Neural progenitor cell (in vitro differentiated cells): ENCODE measurements around the gene WDR55. TPM values are rescaled to one million over a fixed set of nuclear protein-coding genes. Genes with fewer than 3 reads are reported as not detected.
A peak's percentile ranks its signal among the peaks of the same experiment; 100 is the strongest.
"Not testable (repeated sequence)": the region's sequence is repeated elsewhere in the genome, so short reads cannot be mapped to it uniquely, and the experiment has no call there.

ENCODE experiments used
- DNase-seq: peaks from one replicate; pipeline ENCODE4 v3.0.0-alpha.2; 2016; ENCODE audit warnings: low spot score
- H2AFZ ChIP-seq: fragments of 200-600 bp; sonication (generic); replicated peaks from 2 replicates; pipeline ENCODE4 v1.6.1; 2016; ENCODE audit warnings: antibody characterized with exemption
- H3F3A ChIP-seq: fragments of 200-600 bp; sonication (generic); 2 replicates; pipeline ENCODE4 v1.6.1; 2016; ENCODE audit warnings: antibody characterized with exemption, low read depth
- H3K27ac ChIP-seq: fragments of 200-600 bp; sonication (generic); 2 replicates; pipeline ENCODE4 v1.5.1; 2016; ENCODE audit warnings: mild to moderate bottlenecking
- H3K27me3 ChIP-seq: fragments of 200-600 bp; sonication (generic); 2 replicates; pipeline ENCODE4 v1.6.1; 2016; ENCODE audit warnings: mild to moderate bottlenecking, moderate library complexity
- H3K36me3 ChIP-seq: fragments of 200-600 bp; sonication (generic); 2 replicates; pipeline ENCODE4 v1.5.1; 2016
- H3K4me1 ChIP-seq: fragments of 200-600 bp; sonication (generic); 2 replicates; pipeline ENCODE4 v1.6.1; 2016; ENCODE audit warnings: mixed run types
- H3K4me2 ChIP-seq: fragments of 200-600 bp; sonication (generic); 2 replicates; pipeline ENCODE4 v1.6.1; 2016
- H3K4me3 ChIP-seq: fragments of 200-600 bp; sonication (generic); 2 replicates; pipeline ENCODE4 v1.5.1; 2016
- H3K79me2 ChIP-seq: fragments of 200-600 bp; sonication (generic); 2 replicates; pipeline ENCODE4 v1.6.1; 2016; ENCODE audit warnings: low read depth
- H3K9ac ChIP-seq: fragments of 200-600 bp; sonication (generic); 2 replicates; pipeline ENCODE4 v1.6.1; 2016
- H3K9me3 ChIP-seq: fragments of 200-600 bp; sonication (generic); 2 replicates; pipeline ENCODE4 v1.5.1; 2016; ENCODE audit warnings: low read depth
- H4K20me1 ChIP-seq: fragments of 200-600 bp; sonication (generic); 2 replicates; pipeline ENCODE4 v1.6.1; 2016; ENCODE audit warnings: low read depth
- H3K27ac Mint-ChIP-seq: 3 replicates; pipeline ENCODE4 v1.8.0; 2021; ENCODE audit warnings: mixed read lengths
- H3K27me3 Mint-ChIP-seq: 2 replicates; pipeline ENCODE4 v1.8.0; 2022; ENCODE audit warnings: low read depth, mild to moderate bottlenecking, inconsistent platforms, moderate library complexity, mixed read lengths; ENCODE audit not compliant: insufficient read depth
- H3K36me3 Mint-ChIP-seq: 3 replicates; pipeline ENCODE4 v1.8.0; 2021; ENCODE audit warnings: mixed read lengths
- H3K4me1 Mint-ChIP-seq: 3 replicates; pipeline ENCODE4 v1.8.0; 2021; ENCODE audit warnings: mixed read lengths
- H3K4me3 Mint-ChIP-seq: 3 replicates; pipeline ENCODE4 v1.8.0; 2021; ENCODE audit warnings: mild to moderate bottlenecking, moderate library complexity, mixed read lengths
- H3K9me3 Mint-ChIP-seq: 3 replicates; pipeline ENCODE4 v1.8.0; 2020; ENCODE audit warnings: mixed read lengths
- CTCF ChIP-seq: fragments of 200-600 bp; sonication (generic); IDR thresholded peaks from 2 replicates; pipeline ENCODE4 v1.5.1; 2017; ENCODE audit warnings: antibody characterized with exemption, mild to moderate bottlenecking
- EZH2 ChIP-seq: fragments of 200-600 bp; sonication (generic); IDR thresholded peaks from 2 replicates; pipeline ENCODE4 v1.6.1; 2017; ENCODE audit warnings: antibody characterized with exemption, mild to moderate bottlenecking, moderate library complexity
- EZH2phosphoT487 ChIP-seq: fragments of 200-600 bp; sonication (generic); IDR thresholded peaks from 2 replicates; pipeline ENCODE4 v1.6.1; 2017; ENCODE audit warnings: antibody characterized with exemption
- total RNA-seq: library from RNA; depleted of rRNA; stranded (reverse); fragments of >200 nt; gene quantifications from 2 replicates; pipeline ENCODE4 v1.2.3, GENCODE V29; 2015; ENCODE audit warnings: low replicate concordance

WDR55 gene
- total RNA-seq, 1 donor from 2014 or later: 6.9 TPM

DNA sequence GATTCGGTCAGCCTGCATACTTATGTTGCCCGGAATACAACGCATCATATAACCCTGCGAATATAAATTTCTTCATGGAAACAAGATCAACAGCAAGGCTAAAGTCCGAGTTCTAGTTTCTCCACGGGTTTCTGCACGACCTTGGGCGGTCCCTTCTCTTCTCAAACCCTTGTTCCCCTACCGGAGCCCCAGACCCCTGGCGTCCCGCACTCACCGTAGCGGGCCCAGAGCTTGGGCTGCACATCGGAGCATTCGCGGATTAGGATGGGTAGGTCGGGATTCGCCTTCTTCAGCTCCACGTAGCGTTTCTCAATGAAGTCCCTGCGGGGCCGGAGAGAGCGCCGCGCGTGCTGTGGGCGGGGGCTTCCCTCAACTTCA is 17.7 kb upstream of the WDR55 start:
- no peaks in the 10 kb centered on the region for H3K27me3 ChIP-seq
- no peak for DNase-seq
- no peaks in the 10 kb centered on the region for H4K20me1 ChIP-seq
- Mint-ChIP-seq H3K9me3 (no peaks in the 10 kb centered on the region), H3K4me3 (peak overlapping the region; percentile 100), H3K27me3 (peaks cover 8% of the 10 kb centered on the region), H3K27ac (peak overlapping the region; percentile 63), H3K4me1 (peaks cover 22% of the 10 kb centered on the region), H3K36me3 (peaks cover 39% of the 10 kb centered on the region)
- H3K36me3 ChIP-seq: peaks cover 4% of the 10 kb centered on the region
- H3K4me1 ChIP-seq: peaks cover 4% of the 10 kb centered on the region
- H3F3A ChIP-seq: peaks cover 8% of the 10 kb centered on the region
- TF ChIP-seq CTCF (no peak), EZH2phosphoT487 (no peak), EZH2 (no peak)
- peaks cover 34% of the 10 kb centered on the region for H3K79me2 ChIP-seq
- no peak overlapping the region for H3K27ac ChIP-seq
- H3K4me3 ChIP-seq: peak overlapping the region; percentile 96
- H2AFZ ChIP-seq: peak overlapping the region; percentile 75
- H3K4me2 ChIP-seq: peak overlapping the region; percentile 90
- peak overlapping the region; percentile 75 for H3K9ac ChIP-seq
- H3K9me3 ChIP-seq: no peaks in the 10 kb centered on the region

DNA sequence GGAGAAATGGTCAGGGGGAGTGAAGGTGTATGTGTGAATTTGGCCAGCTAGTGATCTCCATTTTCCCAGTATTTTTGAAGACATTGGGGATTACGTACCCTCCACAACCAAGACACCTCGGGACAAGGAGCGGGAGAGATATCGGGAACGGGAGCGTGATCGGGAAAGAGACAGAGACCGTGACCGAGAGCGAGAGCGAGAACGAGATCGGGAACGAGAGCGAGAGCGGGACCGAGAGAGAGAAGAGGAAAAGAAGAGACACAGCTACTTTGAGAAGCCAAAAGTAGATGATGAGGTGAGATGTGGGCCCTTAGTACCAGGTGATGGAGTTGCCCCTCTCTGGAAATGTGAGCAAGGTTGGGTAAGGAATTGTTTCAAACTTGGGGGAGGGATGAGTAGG is 5.8 kb upstream of the WDR55 start:
- H3K4me3 ChIP-seq: no peak overlapping the region
- no peak overlapping the region for H3K4me2 ChIP-seq
- H3K79me2 ChIP-seq: no peaks in the 10 kb centered on the region
- Mint-ChIP-seq H3K27ac (no peak overlapping the region), H3K27me3 (no peaks in the 10 kb centered on the region), H3K4me3 (no peak overlapping the region), H3K4me1 (peaks cover 2% of the 10 kb centered on the region), H3K9me3 (no peaks in the 10 kb centered on the region), H3K36me3 (peaks cover 47% of the 10 kb centered on the region)
- no peaks in the 10 kb centered on the region for H3K9me3 ChIP-seq
- no peaks in the 10 kb centered on the region for H3K27me3 ChIP-seq
- no peaks in the 10 kb centered on the region for H3K36me3 ChIP-seq
- H2AFZ ChIP-seq: no peak overlapping the region
- H3F3A ChIP-seq: peaks cover 10% of the 10 kb centered on the region
- H4K20me1 ChIP-seq: no peaks in the 10 kb centered on the region
- TF ChIP-seq EZH2phosphoT487 (no peak), CTCF (no peak), EZH2 (no peak)
- no peak for DNase-seq
- peaks cover 1% of the 10 kb centered on the region for H3K4me1 ChIP-seq
- no peak overlapping the region for H3K27ac ChIP-seq
- no peak overlapping the region for H3K9ac ChIP-seq

- H3K36me3 Mint-ChIP-seq: peaks cover 35% of the 10 kb centered on the region
- not testable (repeated sequence) for H3K4me1 Mint-ChIP-seq, H3K79me2 ChIP-seq, H2AFZ ChIP-seq, H3K4me2 ChIP-seq, H3K27me3 ChIP-seq, H3K4me3 Mint-ChIP-seq, H3K9me3 Mint-ChIP-seq, H3K27me3 Mint-ChIP-seq, H3K9me3 ChIP-seq, H3K9ac ChIP-seq, H3K4me1 ChIP-seq, H3K27ac Mint-ChIP-seq, H3K27ac ChIP-seq, H3K4me3 ChIP-seq, H4K20me1 ChIP-seq, DNase-seq, H3K36me3 ChIP-seq
- H3F3A ChIP-seq: peaks cover 17% of the 10 kb centered on the region
Observed at GRCh38 chr5:140660371-140660770, 4.3 kb upstream of the WDR55 start.

- H3K4me1 Mint-ChIP-seq: peaks cover 11% of the 10 kb centered on the region
- no peaks in the 10 kb centered on the region for H3K36me3 ChIP-seq
- TF ChIP-seq CTCF: no peak
- no peak for TF ChIP-seq EZH2
- TF ChIP-seq EZH2phosphoT487: no peak
- no peak for DNase-seq
- H3K27me3 Mint-ChIP-seq: no peaks in the 10 kb centered on the region
- peaks cover 10% of the 10 kb centered on the region for H3K4me1 ChIP-seq
- H3K79me2 ChIP-seq: peaks cover 22% of the 10 kb centered on the region
- H3K4me3 Mint-ChIP-seq: peak overlapping the region; percentile 97
- H4K20me1 ChIP-seq: no peaks in the 10 kb centered on the region
- peak overlapping the region; percentile 82 for H2AFZ ChIP-seq
- H3K9ac ChIP-seq: peak overlapping the region; percentile 38
- no peak overlapping the region for H3K27ac Mint-ChIP-seq
- peak overlapping the region; percentile 84 for H3K4me3 ChIP-seq
- H3K4me2 ChIP-seq: peak overlapping the region; percentile 87
- H3K9me3 Mint-ChIP-seq: no peaks in the 10 kb centered on the region
- H3K27me3 ChIP-seq: no peaks in the 10 kb centered on the region
- H3K27ac ChIP-seq: no peak overlapping the region
- H3K36me3 Mint-ChIP-seq: peaks cover 27% of the 10 kb centered on the region
- peaks cover 17% of the 10 kb centered on the region for H3F3A ChIP-seq
- no peaks in the 10 kb centered on the region for H3K9me3 ChIP-seq
Observed at GRCh38 chr5:140664030-140664358, 710 bp upstream of the WDR55 start.

DNA sequence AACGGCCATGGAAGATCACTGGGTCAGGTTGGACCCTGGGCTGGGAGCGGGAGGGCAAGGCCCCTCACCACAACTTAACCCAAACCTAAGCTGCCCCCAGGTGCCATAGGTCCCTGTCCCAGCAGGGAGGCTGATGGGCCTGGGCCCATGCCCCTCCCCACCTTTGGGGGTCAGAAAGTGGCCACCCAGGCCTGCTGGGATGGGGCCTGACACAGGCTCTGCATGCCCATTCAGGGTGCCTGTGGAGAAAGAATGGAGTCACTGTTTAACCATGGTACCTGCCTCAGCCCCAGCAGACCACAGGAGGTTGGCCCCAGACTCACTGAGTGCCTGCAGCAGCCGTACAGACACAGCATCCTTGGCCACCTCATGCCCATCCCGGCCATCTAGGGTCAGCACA is 6.3 kb downstream of the WDR55 start:
- H4K20me1 ChIP-seq, H3K36me3 ChIP-seq, H3K27ac ChIP-seq, H3K9ac ChIP-seq, H3K4me3 ChIP-seq, H3K4me1 ChIP-seq, H3K4me2 ChIP-seq, H3K79me2 ChIP-seq, H3K27me3 ChIP-seq, H3F3A ChIP-seq, DNase-seq, H3K27me3 Mint-ChIP-seq, H2AFZ ChIP-seq, H3K9me3 Mint-ChIP-seq, H3K9me3 ChIP-seq, H3K4me3 Mint-ChIP-seq, H3K4me1 Mint-ChIP-seq, H3K27ac Mint-ChIP-seq: not testable (repeated sequence)
- peaks cover 15% of the 10 kb centered on the region for H3K36me3 Mint-ChIP-seq
